Activated CD4-positive, CD25-positive, alpha-beta regulatory T cell (primary cell): ENCODE measurements around the gene GOSR2.
"Not testable (repeated sequence)": the region's sequence is repeated elsewhere in the genome, so short reads cannot be mapped to it uniquely, and the experiment has no call there.

Source experiments
- DNase-seq, 4 experiments: peaks; one replicate each; lab custom pipeline; 2025; lab: John Stamatoyannopoulos, UW

The GOSR2 gene

GRCh38 chr17:46894024-46894423 is 28.9 kb upstream of the GOSR2 start:
- DNase-seq, result no peak

- DNase-seq, result no peak
Observed at GRCh38 chr17:46894476-46895151, 28.3 kb upstream of the GOSR2 start.

GRCh38 chr17:46895171-46895570 is 27.8 kb upstream of the GOSR2 start:
- DNase-seq, result no peak

GRCh38 chr17:46896991-46897390 is 26.0 kb upstream of the GOSR2 start:
- no peak for DNase-seq

GRCh38 chr17:46898364-46898763 is 24.6 kb upstream of the GOSR2 start:
- no peak for DNase-seq

GRCh38 chr17:46898860-46899259 is 24.1 kb upstream of the GOSR2 start:
- DNase-seq, result no peak

- no peak for DNase-seq
Observed at GRCh38 chr17:46901291-46901690, 21.7 kb upstream of the GOSR2 start.

GRCh38 chr17:46903762-46904672 is 18.9 kb upstream of the GOSR2 start:
- no peak for DNase-seq

- DNase-seq, result no peak
Observed at GRCh38 chr17:46908068-46908737, 14.8 kb upstream of the GOSR2 start.

GRCh38 chr17:46910179-46910927 is 12.6 kb upstream of the GOSR2 start:
- no peak for DNase-seq

GRCh38 chr17:46911311-46911710 is 11.6 kb upstream of the GOSR2 start:
- no peak for DNase-seq

- DNase-seq, result no peak
Observed at GRCh38 chr17:46915596-46915995, 7.4 kb upstream of the GOSR2 start.

GRCh38 chr17:46916211-46916610 is 6.7 kb upstream of the GOSR2 start:
- DNase-seq, result no peak

GRCh38 chr17:46916623-46917022 is 6.3 kb upstream of the GOSR2 start:
- DNase-seq, result no peak

GRCh38 chr17:46917041-46917440 is 5.9 kb upstream of the GOSR2 start:
- DNase-seq, result no peak

- DNase-seq, result no peak
Observed at GRCh38 chr17:46917516-46917915, 5.4 kb upstream of the GOSR2 start.

- DNase-seq, result not testable (repeated sequence)
Observed at GRCh38 chr17:46921962-46922361, 998 bp upstream of the GOSR2 start.

GRCh38 chr17:46922487-46922803 is 515 bp upstream of the GOSR2 start:
- no peak for DNase-seq

GRCh38 chr17:46925185-46925868 is 2.4 kb downstream of the GOSR2 start:
- DNase-seq, result no peak

- DNase-seq, result no peak
Observed at GRCh38 chr17:46928467-46929261, 5.7 kb downstream of the GOSR2 start.

- DNase-seq, result no peak
Observed at GRCh38 chr17:46929413-46929812, 6.5 kb downstream of the GOSR2 start.
